ENCODE data around the gene LCE2A. TPM values are rescaled to one million over a fixed set of nuclear protein-coding genes. Genes with fewer than 3 reads are reported as not detected.

Gene LCE2A
- total and polyA plus RNA-seq, 2 donors (not counting 1 experiment from before 2014, with no cell fraction given) = not detected

DNA sequence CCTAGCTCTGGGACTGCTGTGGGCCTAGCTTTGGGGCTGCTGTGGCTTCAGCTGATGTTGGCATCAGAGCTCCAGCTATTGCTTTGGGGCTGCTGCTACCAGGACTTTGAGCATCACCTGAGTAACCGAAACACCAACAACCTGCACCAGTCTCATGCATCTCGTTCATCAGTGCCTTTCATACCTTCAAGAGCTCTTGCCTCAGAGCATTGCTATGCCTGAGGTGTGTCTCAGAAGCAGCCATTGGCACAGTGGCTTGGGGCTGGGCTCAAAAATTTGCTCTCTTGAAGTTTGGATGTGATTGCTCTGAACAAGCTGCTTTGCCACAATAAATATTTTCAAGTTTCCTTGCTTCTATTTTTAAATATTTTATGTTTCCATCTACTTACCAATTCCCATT is 41.7 kb upstream of the LCE2A start:
- Mint-ChIP-seq H3K4me1 (no peaks in the 10 kb centered on the region), H3K4me3 (no peak overlapping the region), H3K27me3 (peaks cover 27% of the 10 kb centered on the region), H3K9me3 (ENCODE audit: insufficient read depth) (no peaks in the 10 kb centered on the region), H3K27ac (no peak overlapping the region)
- peaks cover 0 to 2% (median 0%) of the 10 kb centered on the region in 4 experiments for H3K27me3 ChIP-seq (replicated peaks in 1 of 4; ENCODE audit: control extremely low read depth in 1 of 4, control insufficient read depth in 3 of 4, insufficient read depth in 4 of 4, low read length in 3 of 4)
- no peak overlapping the region for H3K4me3 ChIP-seq (ENCODE audit: control extremely low read depth in 1 of 5, extremely low read depth in 1 of 5, insufficient read depth in 1 of 5, low read depth in 2 of 5, low read length in 4 of 5)
- H3K27ac ChIP-seq (ENCODE audit: low read length in 2 of 2) = no peak overlapping the region
- 80% methylated on average over 1 of the region's 2 CpGs for WGBS (ENCODE audit: insufficient coverage)
- ChIA-PET CTCF (no interaction called here), POLR2A (no interaction called here)
- no peaks in the 10 kb centered on the region for H3K79me2 ChIP-seq (ENCODE audit: control insufficient read depth, insufficient read depth, low read length)
- no peak overlapping the region for H3K9ac ChIP-seq (ENCODE audit: low read length)
- H3K36me3 ChIP-seq (replicated peaks in 1 of 2; ENCODE audit: control extremely low read depth in 1 of 2, control insufficient read depth in 1 of 2, extremely low read depth in 1 of 2, insufficient read depth in 2 of 2, low read length in 1 of 2) = no peaks in the 10 kb centered on the region
- intact Hi-C loops (cut with micrococcal nuclease) = no loop called here
- no peaks in the 10 kb centered on the region for H4K20me1 ChIP-seq (ENCODE audit: control insufficient read depth, insufficient read depth, low read length, poor library complexity, severe bottlenecking)
- TF ChIP-seq, protein P1, sequence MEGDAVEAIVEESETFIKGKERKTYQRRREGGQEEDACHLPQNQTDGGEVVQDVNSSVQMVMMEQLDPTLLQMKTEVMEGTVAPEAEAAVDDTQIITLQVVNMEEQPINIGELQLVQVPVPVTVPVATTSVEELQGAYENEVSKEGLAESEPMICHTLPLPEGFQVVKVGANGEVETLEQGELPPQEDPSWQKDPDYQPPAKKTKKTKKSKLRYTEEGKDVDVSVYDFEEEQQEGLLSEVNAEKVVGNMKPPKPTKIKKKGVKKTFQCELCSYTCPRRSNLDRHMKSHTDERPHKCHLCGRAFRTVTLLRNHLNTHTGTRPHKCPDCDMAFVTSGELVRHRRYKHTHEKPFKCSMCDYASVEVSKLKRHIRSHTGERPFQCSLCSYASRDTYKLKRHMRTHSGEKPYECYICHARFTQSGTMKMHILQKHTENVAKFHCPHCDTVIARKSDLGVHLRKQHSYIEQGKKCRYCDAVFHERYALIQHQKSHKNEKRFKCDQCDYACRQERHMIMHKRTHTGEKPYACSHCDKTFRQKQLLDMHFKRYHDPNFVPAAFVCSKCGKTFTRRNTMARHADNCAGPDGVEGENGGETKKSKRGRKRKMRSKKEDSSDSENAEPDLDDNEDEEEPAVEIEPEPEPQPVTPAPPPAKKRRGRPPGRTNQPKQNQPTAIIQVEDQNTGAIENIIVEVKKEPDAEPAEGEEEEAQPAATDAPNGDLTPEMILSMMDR (IDR thresholded peaks at IDR 0.05) = no peak
- no peak for TF ChIP-seq EZH2 (IDR thresholded peaks at IDR 0.05; ENCODE audit: borderline replicate concordance, insufficient read depth, low read depth, low read length, poor library complexity, severe bottlenecking)
- DNase-seq (no peak), ATAC-seq (ENCODE audit: low read depth) (no peak)
- H2AFZ ChIP-seq (ENCODE audit: insufficient read depth, low read depth, low read length, poor library complexity, severe bottlenecking) = no peak overlapping the region
- no peaks in the 10 kb centered on the region for H3K4me1 ChIP-seq (ENCODE audit: control insufficient read depth in 2 of 2, insufficient read depth in 2 of 2, low read length in 2 of 2)
- no peaks in the 10 kb centered on the region for H3K9me3 ChIP-seq (ENCODE audit: control extremely low read depth in 1 of 3, control insufficient read depth in 2 of 3, insufficient read depth in 1 of 3, low read length in 2 of 3)
- H3K4me2 ChIP-seq (replicated peaks; ENCODE audit: low read depth, low read length, poor library complexity, severe bottlenecking) = no peak overlapping the region

DNA sequence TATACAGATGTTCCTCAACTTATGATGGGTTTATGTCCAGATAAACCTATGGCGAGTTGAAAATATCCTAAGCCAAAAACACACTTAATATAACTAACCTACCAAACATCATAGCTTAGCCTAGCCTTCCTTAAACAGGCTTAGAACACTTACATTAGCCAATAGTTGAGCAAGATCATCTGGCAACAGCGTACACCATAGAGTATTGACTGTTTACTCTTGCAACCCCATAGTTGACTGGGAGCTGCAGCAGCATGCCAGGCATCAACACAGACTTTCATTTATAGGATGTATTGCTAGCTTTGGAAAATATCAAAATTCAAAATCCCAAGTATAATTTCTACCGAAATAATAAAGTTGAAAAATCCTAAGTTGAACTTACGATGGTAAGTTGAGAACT is 40.5 kb upstream of the LCE2A start:
- H3K4me1 ChIP-seq (ENCODE audit: control insufficient read depth in 2 of 2, insufficient read depth in 2 of 2, low read length in 2 of 2) = no peaks in the 10 kb centered on the region
- ChIA-PET CTCF (interaction anchor here (0.7 kb wide), 1 partner anchor 37 kb away, joined by 4 read pairs; no protein-coding TSS in a partner anchor), POLR2A (no interaction called here)
- intact Hi-C loops (cut with micrococcal nuclease) = no loop called here
- H3K4me2 ChIP-seq (replicated peaks; ENCODE audit: low read depth, low read length, poor library complexity, severe bottlenecking) = no peak overlapping the region
- Mint-ChIP-seq H3K27ac (no peak overlapping the region), H3K9me3 (ENCODE audit: insufficient read depth) (no peaks in the 10 kb centered on the region), H3K4me3 (no peak overlapping the region), H3K4me1 (no peaks in the 10 kb centered on the region), H3K27me3 (peaks cover 25% of the 10 kb centered on the region)
- H3K4me3 ChIP-seq (ENCODE audit: control extremely low read depth in 1 of 5, extremely low read depth in 1 of 5, insufficient read depth in 1 of 5, low read depth in 2 of 5, low read length in 4 of 5) = no peak overlapping the region
- H2AFZ ChIP-seq (ENCODE audit: insufficient read depth, low read depth, low read length, poor library complexity, severe bottlenecking) = no peak overlapping the region
- no peaks in the 10 kb centered on the region for H3K79me2 ChIP-seq (ENCODE audit: control insufficient read depth, insufficient read depth, low read length)
- peaks cover 0 to 2% (median 0%) of the 10 kb centered on the region in 4 experiments for H3K27me3 ChIP-seq (replicated peaks in 1 of 4; ENCODE audit: control extremely low read depth in 1 of 4, control insufficient read depth in 3 of 4, insufficient read depth in 4 of 4, low read length in 3 of 4)
- DNase-seq = no peak
- WGBS (ENCODE audit: insufficient coverage) = no CpG with 5 or more reads among the region's 4 CpGs
- no peak overlapping the region for H3K9ac ChIP-seq (ENCODE audit: low read length)
- H3K9me3 ChIP-seq (ENCODE audit: control extremely low read depth in 1 of 3, control insufficient read depth in 2 of 3, insufficient read depth in 1 of 3, low read length in 2 of 3) = no peaks in the 10 kb centered on the region
- no peak for ATAC-seq (ENCODE audit: low read depth)
- H4K20me1 ChIP-seq (ENCODE audit: control insufficient read depth, insufficient read depth, low read length, poor library complexity, severe bottlenecking) = no peaks in the 10 kb centered on the region
- no peaks in the 10 kb centered on the region for H3K36me3 ChIP-seq (replicated peaks in 1 of 2; ENCODE audit: control extremely low read depth in 1 of 2, control insufficient read depth in 1 of 2, extremely low read depth in 1 of 2, insufficient read depth in 2 of 2, low read length in 1 of 2)
- H3K27ac ChIP-seq (ENCODE audit: low read length in 2 of 2) = no peak overlapping the region
- TF ChIP-seq, protein P1 (IDR thresholded peaks at IDR 0.05) = no peak
- TF ChIP-seq EZH2 (IDR thresholded peaks at IDR 0.05; ENCODE audit: borderline replicate concordance, insufficient read depth, low read depth, low read length, poor library complexity, severe bottlenecking) = no peak
